MV-4-11 (cell line): ENCODE results near the gene ATP6V1C2.

Experiments used
- DNase-seq: peaks from one replicate; lab custom pipeline; 2025; lab: John Stamatoyannopoulos, UW

The ATP6V1C2 gene

GRCh38 chr2:10721396-10722251 lies at the start of gene ATP6V1C2:
Gene ATP6V1C2, plus strand, starts transcription at chr2:10721630. Its CDS starts 1,220 bp downstream, at chr2:10722850.
- DNase-seq: no peak

- peak; percentile 24 for DNase-seq
Observed at GRCh38 chr2:10675131-10675530, 46.3 kb upstream of the ATP6V1C2 start.

GRCh38 chr2:10678225-10678624 lies 43.2 kb upstream of the ATP6V1C2 start:
- no peak for DNase-seq

GRCh38 chr2:10680214-10680613 lies 41.2 kb upstream of the ATP6V1C2 start:
- no peak for DNase-seq

GRCh38 chr2:10680957-10681356 lies 40.5 kb upstream of the ATP6V1C2 start:
- DNase-seq: no peak

GRCh38 chr2:10686176-10686730 lies 35.2 kb upstream of the ATP6V1C2 start:
- DNase-seq: no peak

- no peak for DNase-seq
Observed at GRCh38 chr2:10688921-10689807, 32.3 kb upstream of the ATP6V1C2 start.

GRCh38 chr2:10691521-10691920 lies 29.9 kb upstream of the ATP6V1C2 start:
- no peak for DNase-seq

- no peak for DNase-seq
Observed at GRCh38 chr2:10700078-10700803, 21.2 kb upstream of the ATP6V1C2 start.

GRCh38 chr2:10704034-10704594 lies 17.3 kb upstream of the ATP6V1C2 start:
- DNase-seq: no peak

- no peak for DNase-seq
Observed at GRCh38 chr2:10706033-10706432, 15.4 kb upstream of the ATP6V1C2 start.

- DNase-seq: no peak
Observed at GRCh38 chr2:10707831-10708230, 13.6 kb upstream of the ATP6V1C2 start.

GRCh38 chr2:10709290-10709939 lies 12.0 kb upstream of the ATP6V1C2 start:
- DNase-seq: no peak

GRCh38 chr2:10712185-10712809 lies 9.1 kb upstream of the ATP6V1C2 start:
- no peak for DNase-seq

GRCh38 chr2:10716581-10716980 lies 4.8 kb upstream of the ATP6V1C2 start:
- peak; percentile 86 for DNase-seq

GRCh38 chr2:10717628-10718027 lies 3.8 kb upstream of the ATP6V1C2 start:
- no peak for DNase-seq

GRCh38 chr2:10720306-10720705 lies 1.1 kb upstream of the ATP6V1C2 start:
- DNase-seq: no peak

GRCh38 chr2:10720947-10721395 lies 459 bp upstream of the ATP6V1C2 start:
- no peak for DNase-seq

- no peak for DNase-seq
Observed at GRCh38 chr2:10722252-10722825, 909 bp downstream of the ATP6V1C2 start.

GRCh38 chr2:10732924-10733565 lies 11.6 kb downstream of the ATP6V1C2 start:
- no peak for DNase-seq
